GM21360 (cell line): ENCODE results near the gene KRT222.

ENCODE experiments used
- ATAC-seq: cut with Tn5 transposase; IDR thresholded peaks from one replicate; pipeline ENCODE4 v1.9.1; 2021; ENCODE audit warnings: mild to moderate bottlenecking, moderate library complexity; ENCODE audit not compliant: unreplicated experiment

KRT222 gene

DNA sequence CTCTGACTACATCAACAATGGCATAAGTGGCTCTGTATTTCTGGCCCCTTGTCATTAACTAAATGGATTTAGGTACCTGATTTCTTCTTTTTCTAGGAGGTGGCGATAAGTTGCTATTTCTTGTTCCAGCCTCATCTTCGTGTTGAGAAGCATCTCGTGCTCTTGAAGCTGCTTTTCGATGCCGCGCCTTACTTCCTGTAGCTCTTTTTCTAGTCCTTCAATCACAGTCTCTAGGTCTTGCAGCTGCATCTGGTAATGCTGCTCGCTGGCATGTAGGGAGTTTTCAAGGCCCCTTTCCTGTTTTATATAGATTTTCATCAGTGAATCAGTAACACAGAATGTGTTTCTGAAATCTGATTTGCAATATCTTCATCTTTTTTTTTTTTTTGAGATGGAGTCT is 5.1 kb downstream of the KRT222 start:
- ATAC-seq: no peak

DNA sequence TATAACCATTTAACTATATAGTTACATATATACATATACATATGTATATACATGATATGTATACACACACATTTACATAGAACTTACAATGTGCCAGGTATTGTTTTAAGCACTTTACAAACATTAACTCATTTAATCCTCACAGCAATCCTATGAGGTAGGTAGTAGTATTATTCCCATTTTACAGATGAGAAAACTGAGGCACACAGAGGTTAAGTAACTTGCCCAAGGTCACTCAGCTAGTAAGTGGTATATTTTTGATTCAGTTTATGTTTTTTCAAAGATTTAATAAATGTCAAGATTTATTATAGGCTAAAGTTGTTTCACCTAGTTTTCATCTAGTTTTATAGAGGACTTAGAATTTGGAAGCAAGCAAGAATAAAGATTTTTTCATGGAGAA is 6.6 kb downstream of the KRT222 start:
- no peak for ATAC-seq

- no peak for ATAC-seq
These were observed 13.0 kb downstream of the KRT222 start for GRCh38 chr17:40651939-40652338.

DNA sequence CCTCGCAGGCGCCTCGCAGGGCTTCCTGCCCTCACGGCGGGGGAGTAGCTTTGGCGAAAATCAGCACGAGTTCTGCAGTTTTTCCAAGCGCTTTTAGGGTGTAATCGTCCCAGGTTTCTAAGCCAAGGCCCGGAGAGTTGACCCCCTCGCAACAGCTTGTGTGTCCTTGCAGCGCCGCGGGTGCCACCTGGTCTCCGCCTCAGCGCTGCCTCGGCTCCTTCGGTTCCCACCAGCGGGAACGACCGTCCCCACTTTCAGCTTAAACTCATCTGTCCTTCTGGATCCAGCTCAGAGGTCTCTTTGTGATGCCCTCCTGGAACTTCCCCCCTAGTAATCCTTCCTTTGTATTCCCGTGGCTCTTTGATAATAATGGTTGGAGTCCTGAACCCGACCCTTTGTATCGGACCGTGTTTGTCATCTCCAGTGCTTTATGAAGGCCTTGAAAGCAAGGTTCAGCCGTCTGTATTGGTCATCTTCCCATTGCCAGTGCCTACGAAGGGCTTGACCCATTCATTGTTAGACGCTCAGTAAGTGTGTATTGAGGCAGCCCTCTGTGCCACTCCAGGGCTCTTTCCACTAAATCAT is 16.5 kb downstream of the KRT222 start:
- peak; percentile 23 for ATAC-seq

DNA sequence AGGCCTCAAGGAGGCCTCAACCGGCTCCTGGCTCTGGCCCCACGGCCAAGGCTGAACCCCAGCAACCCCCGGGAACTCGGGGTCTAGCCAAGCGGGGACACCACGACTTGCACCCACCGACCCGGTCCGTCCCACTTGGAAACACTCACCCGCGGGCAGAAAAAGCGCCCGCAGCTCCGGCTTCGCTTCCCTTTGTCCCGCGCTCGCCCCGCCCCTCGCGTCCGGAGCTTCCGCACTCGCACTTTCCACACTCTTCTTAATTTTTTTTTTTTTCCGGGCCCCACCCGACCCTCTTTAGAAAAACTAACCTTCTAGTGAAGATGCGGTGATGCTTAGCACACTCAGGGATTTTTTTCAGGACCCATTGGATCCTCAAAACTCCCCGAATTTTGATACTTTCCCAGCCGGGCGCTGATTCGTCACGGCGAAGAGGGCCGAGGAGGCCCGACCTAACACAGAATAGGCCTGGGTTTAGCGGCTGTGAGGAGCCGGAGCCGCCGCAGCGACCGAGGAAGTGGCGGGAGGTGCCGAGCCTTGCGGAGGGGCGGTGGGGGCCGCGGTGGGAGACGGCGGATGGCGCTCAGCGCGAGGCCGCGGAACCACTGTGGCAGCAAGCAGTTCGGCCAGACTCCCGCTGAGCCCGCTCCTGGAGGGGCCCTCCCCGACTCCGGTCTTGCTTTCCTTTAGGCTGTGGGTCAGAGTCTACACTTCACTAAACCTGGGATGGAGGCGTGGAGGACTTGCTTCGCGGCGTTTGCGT is 17.2 kb downstream of the KRT222 start, which contains the start of gene SMARCE1:
TSS of gene SMARCE1 (minus strand) at position 195 of the 760 bp plus-strand sequence. CDS start 2,016 bp downstream, outside the sequence.
- peak; percentile 53 for ATAC-seq

GRCh38 chr17:40646791-40647623 is 18.0 kb downstream of the KRT222 start:
- ATAC-seq: peak; percentile 10

GRCh38 chr17:40645943-40646342 is 19.0 kb downstream of the KRT222 start:
- ATAC-seq: no peak

GRCh38 chr17:40645291-40645690 is 19.7 kb downstream of the KRT222 start:
- no peak for ATAC-seq

DNA sequence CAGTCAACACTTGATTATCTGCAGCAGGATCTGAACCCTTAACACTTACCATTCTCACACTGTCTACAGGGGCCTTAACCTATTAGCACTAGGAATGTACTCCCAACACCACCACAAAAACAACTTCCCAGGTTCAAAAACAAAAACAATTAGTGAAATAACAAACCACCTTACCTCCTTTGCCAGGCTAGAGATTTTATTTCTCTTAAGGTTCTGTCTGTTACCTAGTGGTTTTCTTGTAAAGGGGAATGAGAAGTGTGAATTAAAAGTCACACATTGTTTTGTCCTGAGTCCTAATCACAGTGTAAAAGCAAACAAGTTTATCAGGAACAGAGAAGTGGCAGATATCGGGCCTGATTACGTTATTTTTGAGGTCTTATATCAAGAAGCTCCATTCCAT is 27.0 kb downstream of the KRT222 start:
- no peak for ATAC-seq

DNA sequence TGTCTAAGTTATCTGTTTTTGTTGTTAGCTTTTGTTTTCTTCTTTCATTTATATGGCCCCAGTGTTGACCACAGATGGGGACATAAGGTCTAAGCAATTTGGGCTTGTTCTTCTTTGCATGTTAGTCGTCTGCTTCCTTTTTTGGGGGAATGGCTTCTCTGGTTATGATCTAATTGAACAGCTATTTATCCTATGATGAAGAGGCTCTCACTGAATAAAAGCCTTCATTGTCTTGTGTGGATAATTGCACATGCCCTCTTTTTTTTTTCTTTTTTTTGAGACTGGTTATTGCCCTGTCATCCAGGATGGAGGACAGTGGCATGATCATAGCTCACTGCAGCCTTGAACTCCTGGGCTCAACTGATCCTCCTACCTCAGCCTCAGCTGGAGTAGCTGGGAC is 31.1 kb downstream of the KRT222 start:
- no peak for ATAC-seq

DNA sequence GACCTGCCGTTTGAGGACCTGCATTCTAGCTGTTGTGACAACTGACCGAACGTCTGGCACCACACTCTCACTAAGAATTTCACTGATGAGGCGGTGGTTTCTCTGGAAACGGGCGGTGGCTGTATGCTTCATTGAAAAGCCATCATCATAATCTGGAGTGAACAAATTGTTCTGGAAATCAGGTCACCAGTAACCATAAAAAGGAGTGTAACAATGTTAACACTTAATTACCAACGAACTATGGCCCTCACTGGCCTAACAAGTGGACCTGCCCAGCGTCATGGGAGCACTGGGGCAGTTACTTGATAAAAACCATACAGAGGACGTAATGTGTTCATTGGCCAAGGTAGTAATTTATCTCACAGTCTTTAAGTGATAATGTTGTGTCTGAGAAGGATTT is 32.8 kb downstream of the KRT222 start:
- no peak for ATAC-seq

DNA sequence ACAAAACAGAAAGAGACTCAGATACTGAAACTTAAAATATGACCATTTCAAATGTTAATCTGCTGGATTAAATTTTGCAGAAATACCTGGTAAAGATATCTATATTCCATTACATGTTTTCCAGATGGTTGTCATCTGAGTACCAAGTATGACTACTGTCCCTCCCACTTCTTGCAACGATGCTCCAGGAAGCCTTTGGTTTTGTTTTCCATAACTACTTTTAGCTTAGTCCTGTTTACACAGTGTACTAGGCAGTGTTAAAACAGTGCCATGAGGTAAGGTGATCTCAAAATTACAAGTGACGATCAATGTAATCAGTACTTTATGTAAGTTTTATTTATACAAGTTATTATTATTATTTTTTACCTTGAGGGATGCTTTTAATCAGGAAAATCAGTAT is 35.1 kb downstream of the KRT222 start:
- no peak for ATAC-seq

- no peak for ATAC-seq
These were observed 39.7 kb downstream of the KRT222 start for GRCh38 chr17:40625311-40625710.

GRCh38 chr17:40623419-40624210 is 41.4 kb downstream of the KRT222 start:
- ATAC-seq: no peak

GRCh38 chr17:40622509-40622928 is 42.5 kb downstream of the KRT222 start:
- ATAC-seq: no peak

DNA sequence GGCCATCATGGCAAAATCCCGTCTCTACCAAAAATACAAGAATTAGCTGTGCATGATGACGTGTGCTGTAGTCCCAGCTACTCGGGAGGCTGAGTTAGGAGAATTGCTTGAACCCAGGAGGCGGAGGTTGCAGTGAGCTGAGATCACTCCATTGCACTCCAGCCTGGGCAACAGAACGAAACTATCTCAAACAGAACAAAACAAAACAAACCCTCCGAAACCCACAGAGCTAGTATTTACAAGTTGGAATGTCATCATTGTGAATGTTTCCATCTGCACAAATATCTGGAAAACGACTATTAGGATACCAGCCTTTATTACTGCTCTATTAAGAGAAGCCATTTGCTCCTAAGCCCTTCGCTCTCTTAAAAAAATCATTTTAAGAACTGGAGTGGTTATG is 43.4 kb downstream of the KRT222 start:
- no peak for ATAC-seq

GRCh38 chr17:40621019-40621418 is 44.0 kb downstream of the KRT222 start:
- no peak for ATAC-seq

- no peak for ATAC-seq
These were observed 46.0 kb downstream of the KRT222 start for GRCh38 chr17:40618754-40619625.

- ATAC-seq: no peak
These were observed 47.2 kb downstream of the KRT222 start for GRCh38 chr17:40617678-40618240.

- no peak for ATAC-seq
These were observed 48.4 kb downstream of the KRT222 start for GRCh38 chr17:40616592-40616991.
